GM19463 (cell line): Measurements from ENCODE around the gene DCST2.
A peak's percentile ranks its signal among the peaks of the same experiment; 100 is the strongest.

Experiments used
- ATAC-seq: cut with Tn5 transposase; IDR thresholded peaks from one replicate; pipeline ENCODE4 v1.9.1; 2021; ENCODE audit warnings: mild to moderate bottlenecking, moderate library complexity; ENCODE audit not compliant: unreplicated experiment

DCST2 gene

DNA sequence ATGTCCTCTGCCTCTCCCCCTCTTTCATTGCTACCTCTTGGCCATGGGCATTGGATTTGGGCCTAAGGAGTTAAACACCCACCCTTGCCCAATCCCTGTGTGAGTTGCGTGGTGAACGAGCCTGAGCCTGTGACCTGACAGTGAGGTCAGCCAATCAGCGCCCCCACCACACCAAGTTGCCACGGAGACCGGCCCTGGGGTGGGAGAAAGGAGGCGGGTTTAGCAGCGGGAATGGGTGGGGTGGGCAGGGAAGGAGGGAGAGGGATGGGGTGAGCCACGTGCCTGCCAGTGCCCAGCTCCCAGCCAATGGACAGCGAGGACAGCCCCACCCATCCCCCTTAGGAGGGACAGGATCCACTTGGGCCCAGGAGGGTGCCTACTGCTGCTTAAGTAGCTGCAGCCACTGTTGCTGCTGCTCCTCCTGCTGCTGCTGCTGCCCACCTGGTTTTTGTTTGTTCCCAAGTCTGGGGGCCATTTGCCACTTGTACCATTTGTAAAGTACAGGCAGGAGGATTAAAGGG is 21.5 kb downstream of the DCST2 start:
- no peak for ATAC-seq

GRCh38 chr1:155011437-155012025 is 22.1 kb downstream of the DCST2 start:
- no peak for ATAC-seq

DNA sequence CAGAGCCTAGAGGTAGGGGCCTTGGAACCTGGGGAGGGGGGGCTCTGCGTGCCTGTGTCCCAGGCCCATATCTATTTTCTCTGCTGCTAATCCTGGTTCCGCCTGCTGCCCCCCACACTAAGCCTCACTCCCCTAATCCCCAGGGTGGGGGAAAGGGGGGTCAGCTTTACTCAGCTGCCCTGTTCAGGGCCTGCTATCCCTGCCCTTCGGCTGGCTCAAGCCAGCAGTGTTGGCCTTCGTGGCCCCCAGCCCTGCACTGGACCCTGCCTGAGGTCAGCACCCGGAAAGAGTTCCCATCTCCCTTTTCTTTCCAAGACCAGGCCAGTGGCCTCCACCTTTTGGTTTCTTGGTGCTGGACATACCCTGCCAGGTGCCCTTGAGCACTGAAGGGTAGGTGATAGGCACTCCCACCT is 22.6 kb downstream of the DCST2 start:
- no peak for ATAC-seq

DNA sequence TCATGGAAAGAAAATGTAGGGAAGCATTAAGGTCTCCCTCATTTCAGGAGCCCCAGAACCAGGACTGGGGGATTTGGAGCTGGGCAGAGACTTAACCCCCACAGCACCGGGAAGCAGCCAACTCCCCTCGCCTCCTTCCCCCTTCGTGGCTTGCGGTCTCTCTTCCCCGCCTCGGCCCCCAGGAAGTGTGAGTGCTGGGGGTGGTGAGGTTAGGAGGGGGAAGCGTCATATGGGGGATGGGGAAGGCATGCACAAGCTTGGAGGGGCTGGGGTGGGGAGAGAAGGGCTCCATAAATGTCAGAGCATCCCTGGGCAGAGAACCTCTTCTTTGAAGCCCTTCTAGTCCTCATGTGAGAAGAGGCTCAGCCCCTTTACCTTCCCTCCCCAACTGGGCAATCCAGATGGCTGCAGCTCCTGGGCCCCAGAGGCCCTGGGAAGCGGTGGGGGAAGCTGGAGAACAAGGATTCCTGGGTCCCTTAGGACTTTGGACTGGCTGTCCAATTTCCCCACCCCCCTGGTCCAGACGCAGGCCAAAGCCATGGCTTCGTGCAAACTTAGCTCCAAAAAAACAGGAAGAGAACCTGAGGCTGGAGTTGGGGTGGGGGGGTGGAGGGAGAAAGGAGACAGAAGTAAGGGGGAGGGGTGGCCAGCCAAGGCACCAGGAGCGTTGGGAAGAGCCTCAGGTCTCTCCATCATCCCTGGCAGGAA is 23.2 kb downstream of the DCST2 start:
- no peak for ATAC-seq

- ATAC-seq, result no peak
Observed at GRCh38 chr1:155009742-155010141, 23.8 kb downstream of the DCST2 start.

- no peak for ATAC-seq
Observed at GRCh38 chr1:155009221-155009711, 24.3 kb downstream of the DCST2 start.

- no peak for ATAC-seq
Observed at GRCh38 chr1:155008015-155008941, 25.3 kb downstream of the DCST2 start.

GRCh38 chr1:155007251-155007828 is 26.2 kb downstream of the DCST2 start:
- ATAC-seq, result no peak

DNA sequence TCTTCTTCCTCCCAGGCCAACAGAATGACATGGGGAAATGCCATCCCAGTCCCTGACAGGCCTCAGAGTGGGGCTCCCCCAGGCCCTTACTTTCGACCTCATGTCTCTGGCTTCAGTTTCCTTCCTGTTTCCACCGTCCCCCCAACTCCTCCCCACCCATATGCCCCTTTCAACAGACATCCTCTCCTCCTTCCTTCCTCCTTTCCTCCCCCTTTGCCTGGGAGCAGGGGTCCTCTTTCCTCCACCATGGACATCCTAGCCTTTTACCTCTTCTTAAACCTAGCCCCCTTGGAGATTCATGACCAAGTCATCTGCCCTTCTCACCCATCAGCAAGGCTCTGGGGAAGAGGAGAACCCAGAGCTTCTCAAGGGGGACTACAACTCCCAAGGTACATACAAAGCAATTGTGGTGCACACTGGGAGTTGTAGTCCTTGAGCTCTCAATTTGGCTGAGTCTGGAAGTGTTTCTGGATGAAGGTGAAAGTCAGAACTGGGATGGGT is 26.9 kb downstream of the DCST2 start:
- ATAC-seq, result no peak

DNA sequence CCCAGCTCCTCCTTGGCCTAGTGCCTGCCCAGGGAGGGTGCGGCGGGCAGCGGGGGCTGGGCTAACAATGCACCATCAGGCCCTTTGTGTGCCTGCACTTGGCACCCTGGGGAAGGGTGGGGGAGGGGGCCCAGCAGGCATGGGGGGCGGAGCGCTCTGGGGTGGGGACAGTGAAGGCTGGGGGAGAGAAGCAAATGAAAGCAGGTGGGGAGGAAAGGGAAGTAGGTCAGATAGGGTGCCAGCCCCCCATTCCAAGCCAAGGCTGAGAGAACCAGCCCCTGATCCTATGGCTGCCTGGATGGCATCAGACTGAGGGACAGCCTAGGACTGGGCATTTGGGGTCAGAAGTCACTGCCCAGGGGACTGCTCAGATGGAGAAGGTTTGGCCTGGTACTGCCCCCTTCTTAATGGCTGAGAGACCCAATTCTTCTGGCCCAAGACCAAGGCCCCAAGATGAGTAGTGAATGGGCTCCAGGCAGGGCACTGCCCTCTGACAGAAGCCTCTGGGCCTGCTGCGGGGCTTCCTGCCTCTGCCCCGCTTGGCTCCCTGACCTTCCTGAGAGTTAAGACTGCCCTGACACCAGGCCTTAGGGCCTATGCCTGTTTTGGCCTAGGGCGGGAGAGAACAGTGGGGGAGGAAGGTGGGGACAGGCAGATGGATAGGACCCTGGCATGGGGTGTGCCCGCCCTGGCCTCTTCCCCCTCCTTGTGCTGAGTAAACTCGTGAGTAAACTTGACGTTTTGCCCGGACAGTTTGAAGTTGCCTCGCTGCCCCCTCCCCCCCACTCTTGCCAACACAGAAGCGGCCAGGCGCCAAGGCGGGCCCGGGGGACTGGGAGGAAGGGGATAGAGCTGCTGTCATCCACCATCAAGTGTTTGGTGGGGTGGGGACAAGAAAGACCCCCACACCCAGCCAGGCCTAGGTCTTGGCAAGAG is 28.2 kb downstream of the DCST2 start:
- ATAC-seq, result no peak

GRCh38 chr1:155004352-155005075 is 29.1 kb downstream of the DCST2 start:
- no peak for ATAC-seq

DNA sequence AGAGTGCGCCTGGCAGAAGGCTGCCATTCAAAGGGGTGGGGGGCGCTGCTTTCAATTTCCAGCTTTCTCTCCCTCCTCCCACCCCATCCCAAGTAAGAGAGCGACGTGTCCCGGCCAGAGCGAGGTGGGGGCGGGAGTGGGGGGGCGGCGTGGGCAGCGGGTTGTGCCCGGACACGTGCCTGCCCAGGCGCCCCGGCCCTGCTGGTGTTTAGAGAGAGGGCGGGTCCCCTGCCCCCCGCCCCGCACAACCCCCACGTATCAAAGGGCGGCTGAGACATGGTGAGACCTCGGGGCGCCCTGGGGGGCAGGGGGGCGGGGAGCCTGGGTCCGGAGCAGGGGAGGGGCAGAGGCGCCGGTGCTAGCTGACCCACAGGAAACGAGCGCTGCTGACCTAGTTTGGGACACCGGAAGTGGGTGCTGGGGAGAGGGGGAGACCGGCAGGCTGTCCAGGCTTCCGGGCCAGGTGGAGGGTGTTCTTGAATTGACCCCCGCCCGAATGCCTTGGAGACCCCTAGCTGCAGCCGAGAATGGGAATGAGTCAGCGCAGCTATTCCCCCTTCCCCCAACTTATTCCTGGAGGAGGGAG is 29.7 kb downstream of the DCST2 start:
- no peak for ATAC-seq

DNA sequence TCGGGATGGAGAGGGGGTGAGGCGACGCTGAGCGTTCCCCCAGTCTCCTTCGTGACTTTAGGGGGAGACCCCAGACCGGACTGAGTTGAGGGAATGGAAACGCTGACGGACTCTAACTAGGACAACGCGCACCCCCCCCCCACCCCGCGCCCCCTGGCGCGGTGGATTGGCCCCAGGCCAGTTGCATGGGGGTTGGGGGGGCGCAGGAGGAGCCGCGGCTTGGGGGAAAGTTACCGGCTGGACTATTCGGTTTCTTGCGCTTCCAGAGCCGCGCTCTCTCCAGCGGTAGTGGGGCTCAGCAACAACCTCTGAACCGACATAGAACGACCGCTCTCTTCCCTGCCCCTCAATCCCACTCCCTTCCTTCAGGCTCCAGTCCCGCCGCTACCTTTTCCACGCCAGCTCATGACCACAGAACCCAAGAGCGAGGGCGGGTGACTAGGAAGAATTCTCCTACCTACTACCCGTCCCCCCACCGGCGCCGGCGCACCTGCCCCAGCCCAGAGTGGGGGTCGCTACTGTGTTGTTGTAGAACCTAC is 30.3 kb downstream of the DCST2 start:
- ATAC-seq, result no peak

- ATAC-seq, result no peak
Observed at GRCh38 chr1:155002464-155003226, 30.9 kb downstream of the DCST2 start, which contains the start of gene ZBTB7B. TSS of gene ZBTB7B (plus strand) at chr1:155002802. CDS start at chr1:155014661, 11,859 bp downstream.

DNA sequence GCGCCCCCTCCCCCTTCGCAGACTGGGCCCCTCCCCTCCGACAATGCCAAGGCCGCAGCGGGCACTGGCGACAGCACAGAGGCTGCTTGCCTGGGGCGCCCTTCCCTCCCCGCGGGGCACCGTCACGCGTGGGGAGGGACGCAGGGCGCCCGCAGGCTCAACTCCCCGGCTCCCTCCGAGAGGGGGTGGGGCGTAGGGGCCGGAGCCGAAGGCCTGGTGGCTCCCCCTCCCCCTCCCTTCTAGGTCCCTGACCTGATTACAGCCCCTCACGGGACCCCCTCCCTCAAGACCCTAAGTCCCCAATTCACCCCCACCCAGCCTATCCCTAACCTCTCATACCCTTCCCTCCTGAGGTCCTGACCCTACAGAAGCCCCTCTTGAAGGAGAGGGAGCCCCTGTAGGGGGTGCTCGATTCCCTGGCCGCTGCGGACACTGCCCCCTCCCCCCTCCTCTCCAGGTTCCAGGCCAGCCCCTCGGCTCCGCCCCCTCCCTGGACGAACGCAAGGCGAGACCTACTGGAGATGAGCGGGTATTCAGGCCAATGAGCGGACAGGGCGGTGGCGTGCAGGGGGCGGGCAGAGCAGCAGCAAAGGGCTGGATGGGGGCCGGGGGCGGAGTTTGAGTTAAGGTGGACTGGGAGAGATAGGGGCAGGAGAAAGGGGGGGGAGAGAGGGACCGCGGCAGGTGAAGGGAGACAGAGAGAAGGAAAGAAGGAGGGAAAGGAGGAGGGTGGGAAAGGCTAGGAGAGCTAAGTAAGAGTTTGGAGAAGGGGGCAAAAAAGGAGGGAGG is 31.7 kb downstream of the DCST2 start:
- peak; percentile 59 for ATAC-seq

GRCh38 chr1:155001425-155001674 is 32.2 kb downstream of the DCST2 start:
- no peak for ATAC-seq
